ENCODE results near the gene PDLIM7.

Gene PDLIM7

GRCh38 chr5:177530638-177531037, 33.2 kb upstream of the PDLIM7 start:
- Histone ChIP-seq H3K36me3 (replicated peaks; ENCODE audit: low read depth, low read length) (peaks cover 34% of the 10 kb centered on the region), H3K27me3 (ENCODE audit: low read depth, low read length) (no peaks in the 10 kb centered on the region)

GRCh38 chr5:177529247-177530203, 32.1 kb upstream of the PDLIM7 start:
- no peaks in the 10 kb centered on the region for H3K4me1 ChIP-seq (ENCODE audit: low read length)
- H3K4me3 ChIP-seq (ENCODE audit: low read length) = no peak overlapping the region
- TF ChIP-seq CTCF (IDR thresholded peaks at IDR 0.05; ENCODE audit: low read depth, low read length) (no peak), EZH2phosphoT487 (IDR thresholded peaks at IDR 0.05; ENCODE audit: low read depth) (no peak)
- H4K20me1 ChIP-seq (ENCODE audit: insufficient read depth, low read length) = no peaks in the 10 kb centered on the region
- H3K27ac ChIP-seq (ENCODE audit: low read length) = no peak overlapping the region
- no peaks in the 10 kb centered on the region for H3K79me2 ChIP-seq (ENCODE audit: low read length)
- no peaks in the 10 kb centered on the region for H3K9me3 ChIP-seq (ENCODE audit: insufficient read depth, low read length)
- no peak overlapping the region for H3K9ac ChIP-seq (ENCODE audit: low read length)
- no peak overlapping the region for H2AFZ ChIP-seq (ENCODE audit: low read depth, low read length)
- H3K27me3 ChIP-seq (ENCODE audit: low read depth, low read length) = no peaks in the 10 kb centered on the region
- H3K4me2 ChIP-seq (ENCODE audit: low read length) = no peak overlapping the region
- H3K36me3 ChIP-seq (replicated peaks; ENCODE audit: low read depth, low read length) = peaks cover 43% of the 10 kb centered on the region

More at GRCh38 chr5:177530638-177531037, 33.2 kb upstream of the PDLIM7 start:
- Histone ChIP-seq H3K4me1 (ENCODE audit: low read length) (no peaks in the 10 kb centered on the region), H3K79me2 (ENCODE audit: low read length) (no peaks in the 10 kb centered on the region), H3K9ac (ENCODE audit: low read length) (no peak overlapping the region), H2AFZ (ENCODE audit: low read depth, low read length) (no peak overlapping the region), H3K4me3 (ENCODE audit: low read length) (no peak overlapping the region), H3K9me3 (ENCODE audit: insufficient read depth, low read length) (no peaks in the 10 kb centered on the region), H3K4me2 (ENCODE audit: low read length) (no peak overlapping the region), H4K20me1 (ENCODE audit: insufficient read depth, low read length) (no peaks in the 10 kb centered on the region), H3K27ac (ENCODE audit: low read length) (no peak overlapping the region)
- TF ChIP-seq EZH2phosphoT487 (IDR thresholded peaks at IDR 0.05; ENCODE audit: low read depth) = no peak
- no peak for TF ChIP-seq CTCF (IDR thresholded peaks at IDR 0.05; ENCODE audit: low read depth, low read length)

- H3K9ac ChIP-seq (ENCODE audit: low read length) = no peak overlapping the region
- no peak overlapping the region for H3K4me3 ChIP-seq (ENCODE audit: low read length)
- no peak overlapping the region for H3K27ac ChIP-seq (ENCODE audit: low read length)
- no peaks in the 10 kb centered on the region for H3K27me3 ChIP-seq (ENCODE audit: low read depth, low read length)
- no peaks in the 10 kb centered on the region for H3K4me1 ChIP-seq (ENCODE audit: low read length)
- no peaks in the 10 kb centered on the region for H4K20me1 ChIP-seq (ENCODE audit: insufficient read depth, low read length)
- H2AFZ ChIP-seq (ENCODE audit: low read depth, low read length) = no peak overlapping the region
- H3K9me3 ChIP-seq (ENCODE audit: insufficient read depth, low read length) = no peaks in the 10 kb centered on the region
- TF ChIP-seq EZH2phosphoT487 (IDR thresholded peaks at IDR 0.05; ENCODE audit: low read depth) = no peak
- TF ChIP-seq CTCF (IDR thresholded peaks at IDR 0.05; ENCODE audit: low read depth, low read length) = no peak
- H3K79me2 ChIP-seq (ENCODE audit: low read length) = no peaks in the 10 kb centered on the region
- no peak overlapping the region for H3K4me2 ChIP-seq (ENCODE audit: low read length)
- peaks cover 43% of the 10 kb centered on the region for H3K36me3 ChIP-seq (replicated peaks; ENCODE audit: low read depth, low read length)
Observed at GRCh38 chr5:177528631-177529030, 31.2 kb upstream of the PDLIM7 start.

- Histone ChIP-seq H3K9me3 (ENCODE audit: insufficient read depth, low read length) (no peaks in the 10 kb centered on the region), H3K4me3 (ENCODE audit: low read length) (no peak overlapping the region), H3K4me2 (ENCODE audit: low read length) (no peak overlapping the region), H2AFZ (ENCODE audit: low read depth, low read length) (no peak overlapping the region), H3K4me1 (ENCODE audit: low read length) (no peaks in the 10 kb centered on the region), H4K20me1 (ENCODE audit: insufficient read depth, low read length) (no peaks in the 10 kb centered on the region), H3K27me3 (ENCODE audit: low read depth, low read length) (no peaks in the 10 kb centered on the region), H3K36me3 (replicated peaks; ENCODE audit: low read depth, low read length) (peaks cover 42% of the 10 kb centered on the region), H3K27ac (ENCODE audit: low read length) (no peak overlapping the region), H3K9ac (ENCODE audit: low read length) (no peak overlapping the region), H3K79me2 (ENCODE audit: low read length) (no peaks in the 10 kb centered on the region)
- TF ChIP-seq CTCF (IDR thresholded peaks at IDR 0.05; ENCODE audit: low read depth, low read length) = no peak
- TF ChIP-seq EZH2phosphoT487 (IDR thresholded peaks at IDR 0.05; ENCODE audit: low read depth) = no peak
Observed at GRCh38 chr5:177527595-177527994, 30.2 kb upstream of the PDLIM7 start.

All from OCI-LY3 (cell line).